DOHH2 (cell line): ENCODE results near the gene NOSIP.

Experiments used
- CTCF ChIP-seq: fragments of 200-600 bp; sonication (generic); IDR thresholded peaks from one replicate; pipeline ENCODE4 v1.5.1; 2014; ENCODE audit warnings: antibody characterized with exemption, mild to moderate bottlenecking, low read depth, low read length; ENCODE audit not compliant: poor library complexity, severe bottlenecking
- EZH2phosphoT487 ChIP-seq: fragments of 200-600 bp; sonication (generic); IDR thresholded peaks from 2 replicates; pipeline ENCODE4 v1.6.1; 2017; ENCODE audit warnings: borderline replicate concordance, mild to moderate bottlenecking, antibody characterized with exemption, low read length, moderate library complexity, mixed read lengths

DNA sequence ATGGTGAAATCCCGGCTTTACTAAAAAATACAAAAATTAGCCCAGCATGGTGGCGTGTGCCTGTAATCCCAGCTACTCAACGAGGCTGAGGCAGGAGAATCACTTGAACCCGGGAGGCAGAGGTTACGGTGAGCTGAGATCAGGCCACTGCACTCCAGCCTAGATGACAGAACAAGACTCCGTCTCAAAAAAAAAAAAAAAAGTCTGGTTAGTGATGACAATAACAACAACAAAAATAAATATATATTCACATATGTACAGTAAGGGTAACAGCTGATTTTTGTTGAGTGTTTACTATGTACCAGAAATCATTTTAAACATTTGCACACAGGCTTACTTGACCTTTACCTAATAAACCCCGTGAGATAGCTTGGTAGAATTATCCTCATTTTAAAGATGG is 36.6 kb upstream of the NOSIP start:
- TF ChIP-seq CTCF, result no peak
- TF ChIP-seq EZH2phosphoT487, result no peak
